Bone marrow (tissue), 2 donors: ENCODE data around the gene SRRM4.
"Not testable (repeated sequence)": the region's sequence is repeated elsewhere in the genome, so short reads cannot be mapped to it uniquely, and the experiment has no call there.

Source experiments
- DNase-seq, 2 donors: peaks; one replicate each; lab custom pipeline; 2025; lab: John Stamatoyannopoulos, UW

Gene SRRM4

DNA sequence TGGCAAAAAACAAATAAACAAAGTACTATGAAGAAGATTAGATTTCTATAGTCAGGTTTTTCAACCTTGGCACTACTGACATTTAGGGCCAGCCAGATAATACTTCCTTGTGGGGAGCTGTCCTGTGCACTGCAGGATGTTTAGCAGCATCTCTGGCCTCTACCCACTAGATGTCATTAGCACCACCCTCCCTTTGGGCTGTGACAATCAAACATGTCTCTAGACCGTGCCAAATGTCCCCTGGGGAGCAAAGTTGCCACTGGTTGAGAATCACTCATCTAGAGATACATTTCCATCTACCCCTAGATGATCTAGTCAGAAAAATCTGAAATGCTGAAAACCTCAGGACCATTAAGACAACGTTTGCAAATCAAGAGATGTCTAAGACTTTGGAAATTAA, 29.9 kb downstream of the SRRM4 start:
- DNase-seq: no peak

DNA sequence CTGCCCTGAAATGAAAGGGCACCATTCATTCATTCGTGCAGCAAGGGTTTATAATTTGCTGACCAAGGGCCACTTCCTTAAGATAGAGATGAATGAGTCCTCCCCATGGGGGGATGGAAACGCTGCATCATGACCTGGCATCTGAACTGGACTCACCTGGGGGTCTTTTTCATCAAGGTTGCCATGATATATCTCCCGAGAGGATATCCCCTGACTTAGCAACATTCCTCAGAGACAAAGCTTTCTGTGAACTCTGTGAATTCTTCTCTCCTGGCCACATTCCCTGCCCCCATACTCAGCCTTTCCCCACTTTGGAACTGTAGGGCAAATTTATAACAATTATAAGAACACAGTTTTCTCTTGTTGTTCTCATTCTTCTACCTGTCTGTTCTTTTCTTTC, 30.8 kb downstream of the SRRM4 start:
- no peak for DNase-seq

DNA sequence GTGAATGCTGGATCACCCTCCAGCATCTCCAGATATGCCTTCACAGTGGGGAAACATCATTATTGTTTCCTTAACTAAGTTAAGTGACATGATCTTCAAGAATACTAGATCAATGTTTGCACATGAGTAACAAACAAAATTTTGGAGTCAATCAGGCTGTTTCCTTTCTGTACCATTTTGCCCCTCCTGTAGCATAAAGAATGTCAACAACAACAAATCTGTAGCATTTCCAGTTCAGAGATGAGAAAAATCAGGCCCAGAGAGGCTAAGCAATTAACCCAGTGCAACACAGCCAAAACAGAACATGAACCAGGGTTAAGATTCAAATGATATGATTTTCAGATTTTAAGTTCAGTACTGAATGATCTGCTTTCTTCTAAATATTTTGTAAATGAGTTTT, 31.7 kb downstream of the SRRM4 start:
- no peak for DNase-seq

DNA sequence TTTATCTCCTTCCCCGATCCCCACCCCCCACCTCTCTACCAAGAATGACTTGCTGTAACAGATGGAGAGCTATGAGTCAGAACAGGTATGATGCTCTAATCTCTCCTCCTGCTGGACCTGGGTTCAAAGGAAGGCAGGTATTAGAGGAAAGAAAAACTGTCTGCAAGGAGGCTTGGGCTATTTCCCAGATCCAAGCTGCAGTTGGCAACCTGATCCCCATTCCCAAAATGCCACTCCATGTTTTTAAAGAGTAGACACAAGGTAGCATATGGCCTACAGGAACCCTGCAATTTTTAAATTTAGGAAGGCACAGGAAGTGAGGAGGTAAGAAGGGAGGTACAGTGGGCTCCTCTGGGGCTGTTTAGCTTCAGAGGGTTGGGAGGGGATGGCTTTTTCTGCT, 33.0 kb downstream of the SRRM4 start:
- DNase-seq: no peak

DNA sequence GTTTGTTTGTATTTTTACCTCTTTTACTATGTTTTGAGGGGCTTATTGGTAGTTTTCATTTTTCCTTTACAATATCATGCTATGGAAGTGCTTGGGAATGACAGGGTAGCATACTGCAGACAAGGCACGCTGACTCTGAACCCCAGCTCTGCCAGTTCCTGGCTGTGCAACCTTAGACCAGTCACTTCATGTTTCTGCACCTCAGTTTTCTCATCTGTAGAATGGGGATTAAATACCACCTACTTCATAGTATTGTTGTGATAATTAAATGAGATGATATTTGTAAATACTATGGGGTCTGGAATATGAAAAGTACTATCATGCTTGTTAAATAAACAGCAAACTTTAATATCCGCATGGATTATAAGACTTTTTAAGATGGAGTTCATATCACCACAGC, 35.4 kb downstream of the SRRM4 start:
- DNase-seq: no peak

DNA sequence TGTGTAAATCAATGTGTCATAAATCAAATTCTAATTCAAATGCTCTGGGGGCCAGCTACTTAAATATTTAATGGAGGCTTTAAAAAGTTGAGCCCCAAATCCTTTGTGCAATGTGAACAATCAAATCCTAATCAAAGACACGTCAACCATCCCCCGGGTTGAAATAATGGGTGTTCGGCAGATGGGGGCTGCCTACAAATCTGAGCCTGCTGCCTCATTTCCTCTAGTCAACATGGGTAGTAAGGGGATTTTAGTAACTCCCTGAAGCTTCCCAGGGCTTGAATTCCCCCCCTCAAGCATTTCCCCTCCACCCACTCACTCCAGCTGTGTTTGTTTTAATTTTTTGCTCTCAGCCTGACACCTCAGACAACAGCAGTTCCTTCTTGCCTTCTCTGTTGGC, 37.8 kb downstream of the SRRM4 start:
- no peak for DNase-seq

DNA sequence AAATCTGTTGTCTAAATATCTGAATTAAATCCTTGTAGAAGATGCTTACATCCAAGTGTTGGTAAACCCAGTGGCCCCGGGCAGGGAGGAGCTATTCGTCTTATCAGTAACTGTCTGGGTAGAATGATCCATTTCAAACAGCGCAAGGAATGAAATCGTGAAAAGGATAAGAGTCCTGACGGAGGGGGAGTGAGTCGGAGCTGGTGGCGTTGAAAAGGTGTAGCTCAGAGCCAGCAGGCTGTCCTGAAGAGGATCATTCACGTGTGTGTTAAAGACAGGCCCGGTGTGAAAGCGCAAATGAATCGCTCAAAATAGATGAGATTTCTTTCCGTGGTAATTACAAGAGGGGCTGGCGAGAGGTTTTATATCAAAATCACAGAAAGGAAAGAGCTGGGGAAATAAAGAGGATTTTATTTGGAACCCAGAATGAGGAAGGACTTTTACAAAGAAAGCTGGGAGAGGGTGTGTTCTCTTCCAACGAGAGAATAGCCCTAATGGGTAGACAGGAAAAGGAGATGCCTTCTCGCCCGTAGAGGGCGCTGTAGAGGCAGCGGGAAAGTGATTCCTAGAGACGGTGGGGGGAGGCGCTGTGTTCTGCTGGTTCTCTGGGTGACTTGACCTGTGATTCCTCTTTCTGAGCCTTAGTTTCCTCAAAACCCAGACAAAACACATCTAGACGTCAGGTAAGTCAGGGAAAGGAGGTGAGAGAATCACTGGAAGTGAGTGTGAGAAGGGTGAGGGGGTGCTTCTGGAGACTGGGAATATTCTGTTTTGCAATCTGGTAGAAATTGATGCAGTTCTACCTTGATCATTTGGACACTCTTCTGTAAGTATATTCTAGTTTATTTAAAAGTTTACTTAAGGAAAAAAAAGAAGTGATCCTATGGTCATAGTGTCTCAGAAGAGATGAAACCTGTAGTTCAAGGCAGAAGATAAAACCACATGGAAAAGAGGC, 39.3 kb downstream of the SRRM4 start:
- DNase-seq: no peak

DNA sequence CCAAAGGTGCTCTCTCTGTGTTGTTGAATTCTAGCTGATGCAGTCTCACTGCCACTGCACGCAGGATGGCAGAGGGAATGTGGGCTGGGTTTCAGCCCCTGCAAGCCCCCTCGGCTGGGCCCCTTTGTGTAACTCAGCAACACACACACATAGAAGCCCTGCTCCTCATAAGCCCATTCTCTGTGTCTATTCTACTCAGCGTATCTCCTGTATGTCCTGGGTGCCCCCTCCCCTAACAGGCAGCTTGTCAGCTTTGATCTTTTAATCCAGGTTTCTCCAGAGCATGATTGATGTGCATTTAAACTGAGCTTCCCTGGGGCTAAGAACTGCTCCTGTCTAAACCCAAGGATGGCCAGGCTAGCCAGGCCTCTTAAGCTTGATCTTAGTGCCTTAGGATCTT, 43.0 kb downstream of the SRRM4 start:
- DNase-seq: no peak

DNA sequence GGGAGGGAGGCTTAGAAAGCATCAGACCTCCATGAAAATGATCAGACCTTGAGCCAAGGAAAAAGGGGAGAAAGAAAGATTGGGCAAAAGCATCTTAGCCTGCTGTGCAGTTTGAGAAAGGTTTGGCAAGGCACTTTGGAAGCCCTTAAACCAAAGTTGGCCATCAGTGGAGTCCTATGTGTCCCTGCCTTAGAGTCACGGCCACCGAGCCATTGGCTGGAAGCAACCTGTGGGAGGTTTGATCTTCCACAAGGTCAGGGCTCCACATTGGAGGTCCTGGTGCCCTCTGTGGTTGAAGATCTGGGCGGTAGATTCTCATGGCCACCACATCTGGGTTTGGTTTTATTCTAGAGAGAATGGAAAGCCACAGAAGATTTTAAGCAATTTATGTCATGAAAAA, 44.4 kb downstream of the SRRM4 start:
- no peak for DNase-seq

DNA sequence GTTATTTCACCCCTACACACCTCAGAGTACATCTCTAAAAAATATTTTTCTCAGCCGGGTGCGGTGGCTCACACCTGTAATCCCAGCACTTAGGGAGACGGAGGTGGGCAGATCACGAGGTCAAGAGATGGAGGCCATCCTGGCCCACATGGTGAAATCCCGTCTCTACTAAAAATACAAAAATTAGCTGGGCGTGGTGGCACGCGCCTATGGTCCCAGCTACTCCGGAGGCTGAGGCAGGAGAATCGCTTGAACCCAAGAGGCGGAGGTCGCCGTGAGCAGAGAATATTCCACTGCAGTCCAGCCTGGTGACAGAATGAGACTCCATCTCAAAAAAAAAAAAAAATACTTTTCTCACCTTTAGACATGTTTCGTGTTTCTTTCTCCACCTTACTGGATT, 52.0 kb downstream of the SRRM4 start:
- DNase-seq: not testable (repeated sequence)

DNA sequence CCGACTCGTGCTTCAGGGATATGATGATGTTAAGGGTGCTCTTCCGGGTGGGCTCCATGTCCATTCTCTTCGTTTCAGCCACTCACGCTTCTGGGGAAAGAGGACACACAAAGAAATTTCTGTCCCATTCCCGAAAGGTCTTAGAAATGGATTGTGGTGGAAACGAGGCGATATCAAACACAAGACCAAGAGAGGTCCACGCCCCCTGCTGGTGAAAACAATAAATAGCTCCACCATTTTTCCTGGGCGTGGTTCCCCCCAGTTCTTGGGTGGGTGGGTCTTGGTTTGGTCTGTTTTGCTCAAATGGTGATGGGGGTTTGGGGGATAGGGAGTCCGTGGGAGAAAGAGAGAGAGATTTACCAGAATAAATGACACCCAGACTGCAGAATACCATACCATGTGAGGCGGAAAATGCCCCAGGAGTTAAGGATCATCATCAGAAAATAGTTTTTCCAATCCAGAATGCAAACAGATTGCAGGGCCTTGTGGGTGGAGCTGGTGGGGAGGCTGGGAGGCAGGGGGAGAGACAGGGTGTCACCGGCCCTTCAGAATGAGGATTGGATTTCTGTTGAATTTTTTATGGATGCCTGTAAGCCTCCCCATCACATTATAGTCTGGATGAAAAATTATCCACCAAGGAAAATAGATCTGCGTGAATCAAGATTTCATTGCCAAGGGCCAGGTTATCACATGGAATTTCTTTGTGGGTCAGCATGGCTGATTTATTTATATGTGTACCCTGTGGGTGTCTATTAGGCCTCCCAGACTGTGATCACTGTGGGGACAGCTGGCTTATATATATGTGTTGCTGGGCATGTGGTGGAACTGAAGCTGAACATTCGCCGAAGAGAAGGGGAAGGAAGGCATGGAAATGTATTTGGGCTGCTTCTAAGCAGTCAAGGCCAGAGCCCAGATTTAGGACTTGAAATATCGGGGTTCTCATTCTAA, 55.8 kb downstream of the SRRM4 start:
- no peak for DNase-seq

DNA sequence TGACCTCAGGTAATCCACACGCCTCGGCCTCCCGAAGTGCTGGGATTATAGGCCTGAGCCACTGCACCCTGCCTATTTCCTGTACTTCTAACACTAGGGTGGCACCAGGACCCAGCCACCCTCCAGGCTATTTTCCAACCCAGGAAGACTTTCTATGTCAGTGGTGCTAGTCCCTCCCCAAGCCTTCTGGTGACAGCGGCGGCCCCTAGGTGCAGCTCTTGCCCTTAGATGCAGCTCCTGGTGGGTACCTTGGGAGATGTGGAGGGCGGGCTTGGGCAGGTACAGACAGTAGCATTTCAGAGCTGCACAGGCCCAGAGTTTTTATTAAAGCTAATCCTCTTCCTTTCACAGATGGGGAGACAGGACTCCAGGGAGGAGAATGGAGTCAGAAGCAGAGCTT, 62.8 kb downstream of the SRRM4 start:
- DNase-seq: no peak

DNA sequence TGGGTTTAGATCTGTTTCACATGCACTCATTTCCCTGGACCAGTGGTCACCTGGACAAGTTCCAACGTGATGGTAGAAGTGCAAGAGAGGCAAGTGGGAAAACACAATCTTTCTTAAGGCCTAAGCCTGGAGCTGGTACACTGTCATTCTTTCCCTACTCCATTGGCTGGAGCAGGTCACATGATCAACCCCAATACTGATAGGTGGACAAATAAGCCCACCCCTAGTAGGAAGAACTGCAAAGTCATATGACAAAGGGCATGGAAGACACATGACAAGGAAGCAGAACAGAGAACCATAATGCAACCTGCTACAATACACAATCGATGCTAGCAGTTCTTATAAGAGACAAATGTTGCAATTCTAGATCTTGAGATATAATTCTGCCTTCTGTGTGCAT, 66.3 kb downstream of the SRRM4 start:
- DNase-seq: no peak

DNA sequence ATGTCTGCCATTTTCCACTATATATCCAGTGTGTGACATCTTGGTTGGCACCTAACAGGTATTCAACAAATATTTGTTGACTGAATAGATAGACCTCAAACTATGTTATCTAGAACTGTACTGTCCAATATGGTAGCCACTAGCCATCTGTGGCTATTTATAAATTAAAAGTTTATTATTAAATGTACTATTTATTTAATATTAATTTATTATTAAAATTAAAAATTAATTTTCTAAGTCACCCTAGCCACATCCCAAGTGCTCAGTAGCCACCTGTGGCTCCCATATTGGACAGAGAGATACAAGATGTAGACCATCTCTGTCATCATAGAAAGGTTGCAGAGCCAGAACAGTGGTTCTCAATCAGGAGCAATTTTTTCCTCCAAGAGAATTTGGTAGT, 69.3 kb downstream of the SRRM4 start:
- DNase-seq: no peak

DNA sequence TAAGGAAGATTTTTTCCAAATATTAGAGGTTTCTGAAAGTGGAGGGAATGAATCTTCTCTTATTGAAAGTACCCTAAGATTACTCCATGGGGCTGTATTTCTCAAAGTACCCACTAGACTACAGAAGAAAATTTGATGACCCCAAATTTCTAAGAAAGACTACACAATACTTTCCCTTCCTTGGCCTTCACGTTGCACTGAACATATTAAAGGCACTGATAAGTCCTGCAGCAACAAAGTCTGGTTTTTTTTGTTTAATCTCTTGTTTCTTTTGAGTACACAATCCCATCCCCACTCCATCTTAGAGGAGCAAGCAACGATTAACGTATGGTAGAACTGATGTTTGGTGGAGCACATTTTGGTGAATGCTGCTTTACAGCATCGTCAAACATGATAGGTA, 70.1 kb downstream of the SRRM4 start:
- no peak for DNase-seq

DNA sequence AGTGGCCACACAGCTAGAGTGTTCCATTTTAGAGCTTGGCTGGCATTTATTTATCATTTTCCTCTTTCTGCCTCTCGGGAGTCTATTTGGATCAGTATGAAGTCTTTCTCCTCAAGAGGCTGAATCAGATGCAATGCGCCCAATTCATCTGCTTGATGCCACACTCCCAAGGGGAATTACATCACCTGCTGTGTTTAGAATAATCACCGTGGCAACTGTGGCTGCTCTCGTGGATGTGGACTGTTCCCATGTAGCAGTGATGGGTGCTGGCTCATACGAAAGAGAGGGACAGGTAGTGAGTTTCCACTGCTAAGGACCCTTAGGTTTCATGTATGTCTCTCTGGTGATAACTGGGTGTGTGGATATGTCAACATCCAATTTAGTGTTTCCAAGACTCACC, 70.7 kb downstream of the SRRM4 start:
- no peak for DNase-seq

DNA sequence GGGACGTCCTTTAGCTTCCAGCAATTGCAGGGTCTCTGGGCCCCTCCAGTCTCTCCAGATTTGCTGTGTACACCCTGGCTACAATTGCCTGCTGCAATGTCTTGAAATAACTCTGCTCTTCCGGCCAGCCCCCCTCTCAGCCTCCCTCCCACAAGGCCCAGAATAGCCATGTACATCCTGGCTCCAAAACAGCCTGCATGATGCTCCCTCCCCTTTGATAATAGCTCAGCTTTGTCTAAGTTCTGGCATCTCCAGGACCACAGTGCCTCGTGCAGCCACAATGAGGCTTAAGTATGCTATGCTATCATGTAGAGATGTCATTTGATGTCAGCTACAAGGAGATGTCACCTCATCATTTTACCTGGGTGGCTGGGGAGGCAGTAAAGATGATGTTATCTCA, 74.6 kb downstream of the SRRM4 start:
- DNase-seq: no peak

DNA sequence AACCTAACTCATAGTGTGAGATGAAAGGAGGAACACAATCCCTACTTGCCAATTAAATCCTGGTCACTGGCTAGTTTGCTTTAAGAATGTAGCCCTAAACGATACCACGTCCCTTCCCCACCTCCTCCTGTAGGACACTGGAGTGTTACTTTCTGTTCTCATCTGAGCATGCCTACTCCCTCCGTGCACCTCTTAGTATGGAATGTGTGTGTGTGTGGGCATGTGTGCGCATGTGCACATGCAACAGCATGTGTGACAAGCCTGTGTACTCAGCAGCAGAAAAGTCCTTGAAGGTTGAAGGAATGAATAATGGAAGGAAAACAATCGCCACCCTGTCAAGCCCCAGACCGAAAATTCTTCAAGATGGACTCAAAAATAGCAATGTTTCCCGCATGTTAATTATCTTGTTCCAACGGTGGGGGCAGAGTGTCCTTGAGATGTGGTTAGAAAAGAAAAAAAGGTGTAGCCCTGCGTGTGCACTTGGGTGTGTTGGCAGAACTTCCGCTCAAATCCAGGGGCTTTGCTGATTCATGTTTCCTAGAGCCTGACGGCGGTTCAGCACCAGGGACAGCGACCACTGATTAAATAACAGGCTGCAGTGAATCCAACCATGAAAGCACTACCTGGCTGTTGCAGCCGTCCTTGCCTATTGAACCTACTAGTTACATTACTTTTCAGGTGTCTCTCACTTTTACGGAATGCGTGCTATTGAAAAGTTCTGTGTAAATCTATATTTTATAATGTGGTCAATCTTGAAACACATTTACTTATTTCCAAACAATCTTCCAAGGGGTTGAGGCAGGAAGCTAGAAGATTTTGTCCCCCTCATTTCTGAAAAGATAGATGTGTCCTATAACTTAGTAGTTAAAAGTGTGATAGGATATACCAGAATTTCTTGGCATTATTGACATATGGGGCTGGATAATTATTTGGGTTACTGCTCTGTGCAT, 79.8 kb downstream of the SRRM4 start:
- DNase-seq: peak in 1 of 2 donors; percentile 5

DNA sequence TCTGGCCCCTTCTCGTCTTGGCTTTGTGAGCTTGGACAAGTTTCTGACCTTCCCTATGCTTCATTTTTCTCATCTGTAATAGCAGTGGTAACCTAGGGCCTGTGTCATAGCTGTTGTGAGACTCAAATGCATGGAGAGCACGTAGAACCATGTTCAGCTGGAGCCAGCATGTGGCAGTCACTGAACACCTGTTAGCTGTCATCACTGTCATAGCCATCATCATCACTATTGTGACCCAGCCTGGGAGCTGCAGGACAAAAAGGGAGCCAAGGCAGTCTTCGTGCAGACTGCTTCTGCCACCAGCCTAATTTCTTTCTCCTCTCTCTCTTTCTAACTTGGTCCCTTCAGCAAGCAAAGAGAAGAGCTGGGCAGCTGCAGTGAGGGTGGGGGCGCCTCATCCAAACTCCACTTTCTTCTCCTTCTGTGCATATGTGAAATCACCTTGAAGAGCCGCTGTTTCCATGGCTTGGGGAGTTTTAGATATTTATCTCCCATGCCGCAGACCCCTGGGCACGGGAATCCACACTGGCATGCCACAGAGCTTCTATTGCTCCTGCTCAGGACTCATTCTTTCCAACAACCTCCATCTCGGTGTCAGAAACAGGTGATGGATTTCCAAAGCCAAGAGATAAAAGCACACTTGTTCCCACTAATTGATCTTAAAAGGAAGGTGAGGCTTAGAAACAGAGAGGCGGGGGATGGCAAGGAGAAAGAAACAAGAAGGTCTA, 87.0 kb downstream of the SRRM4 start:
- no peak for DNase-seq

DNA sequence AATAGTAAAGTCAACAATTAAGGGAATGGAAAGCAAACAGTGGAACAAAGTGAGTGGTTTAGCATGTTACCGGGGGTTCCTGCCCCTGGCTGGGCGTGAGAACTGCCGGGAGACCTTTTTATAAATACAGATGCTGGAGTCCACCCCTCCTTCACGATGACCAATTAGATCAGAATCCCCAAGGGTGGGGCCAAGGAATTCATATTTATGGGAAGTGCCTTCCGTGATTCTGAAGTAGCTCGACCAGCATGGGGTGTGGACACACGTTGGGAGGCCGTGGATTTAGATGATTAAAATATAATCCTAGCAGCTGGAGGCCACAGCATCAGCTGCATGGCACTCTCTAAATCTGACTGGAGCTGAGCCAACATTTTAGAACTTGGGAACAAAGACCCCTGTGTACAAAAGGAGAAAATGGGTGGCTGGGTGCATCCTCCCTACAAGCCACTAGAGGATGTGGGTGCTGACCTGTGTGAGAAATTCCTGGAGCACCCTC, 87.9 kb downstream of the SRRM4 start:
- DNase-seq: no peak

DNA sequence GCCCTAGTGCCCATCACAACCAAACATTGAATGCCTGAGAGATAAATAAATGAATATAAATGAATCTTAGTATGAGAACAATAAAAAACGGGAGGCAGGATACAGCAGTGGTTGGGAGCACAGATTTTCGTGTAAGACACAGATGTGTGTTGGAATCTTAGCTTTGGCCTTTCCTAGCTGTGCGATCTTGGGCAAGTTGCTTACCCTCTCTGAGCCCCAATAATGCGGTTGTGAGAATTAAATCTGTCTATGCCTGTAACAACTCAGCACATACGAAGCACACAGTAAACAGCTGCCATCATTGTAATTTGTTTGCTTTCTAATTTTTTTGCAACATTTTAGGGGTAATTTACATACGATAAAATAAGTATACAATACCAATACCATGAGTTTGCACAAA, 89.8 kb downstream of the SRRM4 start:
- DNase-seq: no peak
